Measurements from ENCODE around the gene KRT20.
"Not testable (repeated sequence)": the region's sequence is repeated elsewhere in the genome, so short reads cannot be mapped to it uniquely, and the experiment has no call there.

Gene KRT20

DNA sequence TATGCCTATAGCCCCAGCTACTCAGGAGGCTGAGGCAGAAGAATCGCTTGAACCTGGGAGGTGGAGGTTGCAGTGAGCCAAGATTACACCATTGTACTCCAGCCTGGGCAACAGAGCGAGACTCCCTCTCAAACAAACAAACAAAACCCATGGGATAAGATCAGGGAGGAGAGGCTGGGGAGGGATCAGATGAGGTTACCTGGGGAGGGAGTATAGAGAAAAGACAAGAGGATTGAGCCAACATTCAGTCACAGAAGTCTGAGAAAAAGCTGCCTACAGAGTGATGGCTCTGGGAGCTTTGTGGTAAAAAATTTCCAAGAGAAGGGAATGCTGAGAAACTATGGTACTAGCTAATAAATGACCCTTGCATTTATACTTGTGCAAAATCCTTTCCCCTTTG lies 26.4 kb downstream of the KRT20 start:
- DNase-seq; H3K27me3 ChIP-seq (replicated peaks in 2 of 5; ENCODE audit: control insufficient read depth in 4 of 5, insufficient read depth in 5 of 5, low read length in 4 of 5); POLR2A ChIA-PET; H3K36me3 ChIP-seq (ENCODE audit: control insufficient read depth in 4 of 4, insufficient read depth in 4 of 4, low read length in 3 of 4); H3K27ac ChIP-seq (ENCODE audit: insufficient read depth in 1 of 2, low read depth in 1 of 2, low read length in 2 of 2, poor library complexity in 1 of 2, severe bottlenecking in 2 of 2); H3K4me3 ChIP-seq (ENCODE audit: control insufficient read depth in 1 of 7, extremely low read depth in 1 of 7, insufficient read depth in 4 of 7, low read depth in 2 of 7, low read length in 6 of 7); H3K4me1 ChIP-seq (ENCODE audit: control extremely low read depth in 1 of 4, control insufficient read depth in 4 of 4, insufficient read depth in 4 of 4, low read length in 3 of 4); H3K9me3 ChIP-seq (ENCODE audit: control extremely low read depth in 1 of 5, control insufficient read depth in 4 of 5, insufficient read depth in 2 of 5, low read depth in 1 of 5, low read length in 4 of 5): not testable (repeated sequence)
- CTCF ChIA-PET = interaction anchor here (1.3 to 4.9 kb wide), 3 partner anchors 690 to 809 kb away, joined by 5 to 22 read pairs (median 7); no protein-coding TSS in a partner anchor
- no CpG with 5 or more reads among the region's 2 CpGs for WGBS (ENCODE audit: insufficient coverage)

- POLR2A ChIA-PET = no interaction called here
- peaks cover 0 to 8% (median 5%) of the 10 kb centered on the region in 5 experiments for H3K27me3 ChIP-seq (replicated peaks in 2 of 5; ENCODE audit: control insufficient read depth in 4 of 5, insufficient read depth in 5 of 5, low read length in 4 of 5)
- no peaks in the 10 kb centered on the region for H3K9me3 ChIP-seq (ENCODE audit: control extremely low read depth in 1 of 5, control insufficient read depth in 4 of 5, insufficient read depth in 2 of 5, low read depth in 1 of 5, low read length in 4 of 5)
- CTCF ChIA-PET = interaction anchor here (0.6 to 4.9 kb wide), 9 partner anchors 9 to 810 kb away, joined by 3 to 22 read pairs (median 5); partner anchors contain the start of gene KRT12
- no peaks in the 10 kb centered on the region for H3K36me3 ChIP-seq (ENCODE audit: control insufficient read depth in 4 of 4, insufficient read depth in 4 of 4, low read length in 3 of 4)
- 100% methylated on average over 2 of the region's 5 CpGs for WGBS (ENCODE audit: insufficient coverage)
- DNase-seq = no peak
- no peak overlapping the region for H3K4me3 ChIP-seq (ENCODE audit: control insufficient read depth in 1 of 7, extremely low read depth in 1 of 7, insufficient read depth in 4 of 7, low read depth in 2 of 7, low read length in 6 of 7)
- no peaks in the 10 kb centered on the region for H3K4me1 ChIP-seq (ENCODE audit: control extremely low read depth in 1 of 4, control insufficient read depth in 4 of 4, insufficient read depth in 4 of 4, low read length in 3 of 4)
- no peak overlapping the region for H3K27ac ChIP-seq (ENCODE audit: insufficient read depth in 1 of 2, low read depth in 1 of 2, low read length in 2 of 2, poor library complexity in 1 of 2, severe bottlenecking in 2 of 2)
These were observed 27.5 kb downstream of the KRT20 start for GRCh38 chr17:40857535-40857934.

DNA sequence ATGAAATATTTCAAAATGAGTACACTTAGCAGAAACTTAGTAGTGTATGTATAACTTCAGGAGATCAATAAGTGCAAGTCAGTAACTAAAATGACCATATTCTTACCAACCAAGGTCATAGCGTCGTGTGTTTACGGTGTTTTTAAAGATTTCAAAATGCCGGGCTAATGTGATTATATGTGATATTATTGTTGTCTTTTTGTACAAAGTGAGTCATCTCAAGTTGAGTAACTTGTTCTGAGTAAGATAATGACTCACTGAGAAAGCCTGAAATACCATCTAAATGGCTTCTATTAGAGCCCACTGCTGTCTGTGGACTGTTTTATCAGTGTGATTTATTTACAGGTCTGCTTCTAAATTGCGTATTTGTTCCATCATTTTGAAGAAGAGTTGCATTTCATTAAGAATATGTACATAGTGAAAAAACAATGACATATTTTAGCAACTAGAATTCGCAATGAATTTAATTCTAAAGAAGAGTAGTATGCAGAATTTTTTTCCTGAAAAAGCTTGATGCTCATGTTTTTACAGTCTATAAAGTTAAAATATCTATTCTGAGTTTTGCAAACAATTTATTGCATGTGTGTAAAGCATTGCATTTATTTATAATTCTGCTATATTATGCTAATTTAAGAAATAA lies 30.7 kb downstream of the KRT20 start:
- CTCF ChIA-PET = interaction anchor here (4.9 kb wide), 1 partner anchor 694 kb away, joined by 22 read pairs; no protein-coding TSS in a partner anchor
- POLR2A ChIA-PET = interaction anchor here (0.6 kb wide), 1 partner anchor 221 kb away, joined by 3 read pairs; no protein-coding TSS in a partner anchor

DNA sequence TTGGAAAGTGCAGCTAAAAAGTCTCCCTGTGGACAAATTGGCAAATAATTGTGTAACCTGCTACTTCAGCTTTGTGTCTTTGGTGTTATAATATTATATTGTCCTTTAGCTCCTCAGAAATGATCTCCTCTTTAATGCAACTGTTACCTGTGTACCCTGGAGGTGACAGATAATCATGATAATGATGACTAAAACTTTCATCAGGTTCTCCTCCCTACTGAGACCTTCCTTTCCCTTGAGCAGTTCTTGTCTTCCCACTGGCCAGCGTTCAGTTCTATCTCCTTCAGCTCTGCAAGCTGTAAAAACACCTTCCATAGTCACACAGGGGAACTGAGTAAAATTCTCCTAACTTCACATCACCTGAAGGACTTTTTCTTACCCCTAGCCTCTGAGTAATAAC lies 32.7 kb downstream of the KRT20 start:
- H3K27me3 ChIP-seq (replicated peaks in 2 of 5; ENCODE audit: control insufficient read depth in 4 of 5, insufficient read depth in 5 of 5, low read length in 4 of 5) = peaks cover 0 to 23% (median 13%) of the 10 kb centered on the region in 5 experiments
- no CpG with 5 or more reads among the region's 1 CpG for WGBS (ENCODE audit: insufficient coverage)
- no peaks in the 10 kb centered on the region for H3K9me3 ChIP-seq (ENCODE audit: control extremely low read depth in 1 of 5, control insufficient read depth in 4 of 5, insufficient read depth in 2 of 5, low read depth in 1 of 5, low read length in 4 of 5)
- H3K27ac ChIP-seq (ENCODE audit: insufficient read depth in 1 of 2, low read depth in 1 of 2, low read length in 2 of 2, poor library complexity in 1 of 2, severe bottlenecking in 2 of 2) = no peak overlapping the region
- DNase-seq = no peak
- POLR2A ChIA-PET = no interaction called here
- H3K4me3 ChIP-seq (ENCODE audit: control insufficient read depth in 1 of 7, extremely low read depth in 1 of 7, insufficient read depth in 4 of 7, low read depth in 2 of 7, low read length in 6 of 7) = no peak overlapping the region
- no peaks in the 10 kb centered on the region for H3K36me3 ChIP-seq (ENCODE audit: control insufficient read depth in 4 of 4, insufficient read depth in 4 of 4, low read length in 3 of 4)
- CTCF ChIA-PET = interaction anchor here (0.6 to 1.5 kb wide), 4 partner anchors 666 to 813 kb away, joined by 3 to 4 read pairs (median 3); partner anchors contain the start of gene KRT15
- no peaks in the 10 kb centered on the region for H3K4me1 ChIP-seq (ENCODE audit: control extremely low read depth in 1 of 4, control insufficient read depth in 4 of 4, insufficient read depth in 4 of 4, low read length in 3 of 4)

More for the DNA sequence above, 30.7 kb downstream of the KRT20 start:
- WGBS (ENCODE audit: insufficient coverage) = no CpG with 5 or more reads among the region's 6 CpGs
- peaks cover 0 to 16% (median 12%) of the 10 kb centered on the region in 5 experiments for H3K27me3 ChIP-seq (replicated peaks in 2 of 5; ENCODE audit: control insufficient read depth in 4 of 5, insufficient read depth in 5 of 5, low read length in 4 of 5)
- no peak overlapping the region for H3K4me3 ChIP-seq (ENCODE audit: control insufficient read depth in 1 of 7, extremely low read depth in 1 of 7, insufficient read depth in 4 of 7, low read depth in 2 of 7, low read length in 6 of 7)
- H3K4me1 ChIP-seq (ENCODE audit: control extremely low read depth in 1 of 4, control insufficient read depth in 4 of 4, insufficient read depth in 4 of 4, low read length in 3 of 4) = no peaks in the 10 kb centered on the region
- no peaks in the 10 kb centered on the region for H3K36me3 ChIP-seq (ENCODE audit: control insufficient read depth in 4 of 4, insufficient read depth in 4 of 4, low read length in 3 of 4)
- no peaks in the 10 kb centered on the region for H3K9me3 ChIP-seq (ENCODE audit: control extremely low read depth in 1 of 5, control insufficient read depth in 4 of 5, insufficient read depth in 2 of 5, low read depth in 1 of 5, low read length in 4 of 5)
- no peak overlapping the region for H3K27ac ChIP-seq (ENCODE audit: insufficient read depth in 1 of 2, low read depth in 1 of 2, low read length in 2 of 2, poor library complexity in 1 of 2, severe bottlenecking in 2 of 2)
- DNase-seq = peak in 2 of 3 donors; percentile 14

DNA sequence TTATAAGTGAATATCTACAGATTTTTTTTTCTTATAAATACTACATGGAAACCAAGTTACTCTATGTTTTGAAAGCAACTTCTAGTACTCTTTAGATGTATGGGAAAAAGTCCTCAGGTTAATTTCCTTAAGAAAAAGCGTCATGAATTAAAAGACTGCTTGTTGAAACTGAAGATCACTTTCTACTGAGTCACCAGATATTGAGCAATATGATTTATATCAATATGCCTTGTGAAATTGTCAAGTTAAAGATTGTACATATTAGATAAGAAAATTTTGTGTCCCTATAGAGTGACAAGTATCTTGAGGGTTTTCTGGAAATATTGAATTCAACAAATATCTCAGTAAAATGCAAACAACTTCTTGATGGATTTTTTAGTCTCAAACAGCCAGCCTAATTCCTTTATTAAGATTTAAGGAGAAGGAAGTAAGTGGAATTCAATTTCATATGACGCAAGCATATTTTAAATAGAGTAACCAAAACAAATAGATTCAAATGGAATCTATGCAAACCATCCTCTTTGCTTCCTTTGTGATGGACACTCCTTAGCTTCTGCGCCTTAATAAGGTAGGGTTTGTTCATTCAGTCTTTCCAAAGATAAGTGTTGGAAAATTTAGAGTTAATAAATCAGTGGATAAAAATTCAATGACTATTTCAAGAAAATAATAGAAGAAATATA lies 34.6 kb downstream of the KRT20 start:
- ChIA-PET POLR2A (no interaction called here), CTCF (no interaction called here)
- H3K4me1 ChIP-seq (ENCODE audit: control extremely low read depth in 1 of 4, control insufficient read depth in 4 of 4, insufficient read depth in 4 of 4, low read length in 3 of 4) = no peaks in the 10 kb centered on the region
- no peak for DNase-seq
- H3K9me3 ChIP-seq (ENCODE audit: control extremely low read depth in 1 of 5, control insufficient read depth in 4 of 5, insufficient read depth in 2 of 5, low read depth in 1 of 5, low read length in 4 of 5) = no peaks in the 10 kb centered on the region
- no CpG with 5 or more reads among the region's 3 CpGs for WGBS (ENCODE audit: insufficient coverage)
- peaks cover 4 to 27% (median 16%) of the 10 kb centered on the region in 5 experiments for H3K27me3 ChIP-seq (replicated peaks in 2 of 5; ENCODE audit: control insufficient read depth in 4 of 5, insufficient read depth in 5 of 5, low read length in 4 of 5)
- H3K36me3 ChIP-seq (ENCODE audit: control insufficient read depth in 4 of 4, insufficient read depth in 4 of 4, low read length in 3 of 4) = no peaks in the 10 kb centered on the region
- no peak overlapping the region for H3K27ac ChIP-seq (ENCODE audit: insufficient read depth in 1 of 2, low read depth in 1 of 2, low read length in 2 of 2, poor library complexity in 1 of 2, severe bottlenecking in 2 of 2)
- H3K4me3 ChIP-seq (ENCODE audit: control insufficient read depth in 1 of 7, extremely low read depth in 1 of 7, insufficient read depth in 4 of 7, low read depth in 2 of 7, low read length in 6 of 7) = no peak overlapping the region

DNA sequence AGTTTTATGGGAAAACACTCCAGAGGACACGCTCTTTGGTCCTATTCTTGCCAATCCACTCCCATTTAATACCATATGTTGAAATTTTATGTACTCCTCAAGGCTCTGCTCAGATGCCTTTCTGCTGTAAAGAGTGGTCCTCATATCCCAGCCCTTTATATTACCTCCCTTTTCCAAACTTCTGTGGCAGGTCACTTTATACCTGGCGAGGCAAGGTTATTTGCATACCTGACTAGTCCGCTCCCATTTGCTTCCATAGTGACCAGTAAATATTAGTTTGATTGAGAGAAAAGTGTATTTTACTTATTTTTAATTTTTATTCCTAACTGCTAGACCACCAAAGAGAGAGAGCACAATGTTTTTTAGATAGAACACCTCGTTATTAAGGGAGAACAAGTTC lies 35.3 kb downstream of the KRT20 start:
- ChIA-PET CTCF (no interaction called here), POLR2A (no interaction called here)
- Histone ChIP-seq H3K27me3 (replicated peaks in 2 of 5; ENCODE audit: control insufficient read depth in 4 of 5, insufficient read depth in 5 of 5, low read length in 4 of 5) (peaks cover 3 to 32% (median 12%) of the 10 kb centered on the region in 5 experiments), H3K36me3 (ENCODE audit: control insufficient read depth in 4 of 4, insufficient read depth in 4 of 4, low read length in 3 of 4) (no peaks in the 10 kb centered on the region), H3K27ac (ENCODE audit: insufficient read depth in 1 of 2, low read depth in 1 of 2, low read length in 2 of 2, poor library complexity in 1 of 2, severe bottlenecking in 2 of 2) (no peak overlapping the region), H3K4me3 (ENCODE audit: control insufficient read depth in 1 of 7, extremely low read depth in 1 of 7, insufficient read depth in 4 of 7, low read depth in 2 of 7, low read length in 6 of 7) (no peak overlapping the region), H3K9me3 (ENCODE audit: control extremely low read depth in 1 of 5, control insufficient read depth in 4 of 5, insufficient read depth in 2 of 5, low read depth in 1 of 5, low read length in 4 of 5) (no peaks in the 10 kb centered on the region), H3K4me1 (ENCODE audit: control extremely low read depth in 1 of 4, control insufficient read depth in 4 of 4, insufficient read depth in 4 of 4, low read length in 3 of 4) (no peaks in the 10 kb centered on the region)
- WGBS (ENCODE audit: insufficient coverage) = 100% methylated on average over 1 of the region's 4 CpGs
- no peak for DNase-seq

DNA sequence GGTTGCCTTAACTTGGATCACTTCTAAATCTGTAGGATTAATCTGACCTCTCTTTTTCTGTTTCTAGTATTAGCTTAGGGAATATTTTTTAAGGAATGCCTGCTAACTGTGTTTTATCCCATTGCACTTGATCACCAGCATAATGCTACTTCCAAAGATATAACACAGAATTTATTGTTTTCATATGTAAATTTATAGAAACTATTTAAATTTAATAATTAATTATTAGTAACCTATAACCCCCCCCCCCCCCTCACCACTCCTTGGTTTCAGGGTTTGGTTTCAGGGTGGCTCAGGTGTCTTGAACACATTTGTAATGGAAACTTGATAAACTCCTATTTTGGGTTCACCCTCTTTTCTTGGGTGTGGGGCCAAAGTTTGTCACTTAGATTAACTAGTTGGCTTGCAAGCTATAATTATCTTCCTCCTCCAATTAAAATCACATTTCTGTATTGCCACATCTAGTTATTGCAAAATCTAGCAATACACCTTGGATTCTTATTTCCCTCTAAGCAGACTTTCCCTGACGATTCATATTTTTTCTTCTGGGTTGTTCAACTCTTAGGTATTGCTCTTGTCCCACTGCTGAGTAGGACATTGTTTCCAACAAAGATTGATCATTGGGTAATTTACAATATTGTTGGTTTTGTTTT lies 36.3 kb downstream of the KRT20 start:
- Histone ChIP-seq H3K4me1 (ENCODE audit: control extremely low read depth in 1 of 4, control insufficient read depth in 4 of 4, insufficient read depth in 4 of 4, low read length in 3 of 4) (no peaks in the 10 kb centered on the region), H3K27me3 (replicated peaks in 2 of 5; ENCODE audit: control insufficient read depth in 4 of 5, insufficient read depth in 5 of 5, low read length in 4 of 5) (peaks cover 3 to 33% (median 12%) of the 10 kb centered on the region in 5 experiments), H3K9me3 (ENCODE audit: control extremely low read depth in 1 of 5, control insufficient read depth in 4 of 5, insufficient read depth in 2 of 5, low read depth in 1 of 5, low read length in 4 of 5) (no peaks in the 10 kb centered on the region), H3K27ac (ENCODE audit: insufficient read depth in 1 of 2, low read depth in 1 of 2, low read length in 2 of 2, poor library complexity in 1 of 2, severe bottlenecking in 2 of 2) (no peak overlapping the region), H3K4me3 (ENCODE audit: control insufficient read depth in 1 of 7, extremely low read depth in 1 of 7, insufficient read depth in 4 of 7, low read depth in 2 of 7, low read length in 6 of 7) (no peak overlapping the region), H3K36me3 (ENCODE audit: control insufficient read depth in 4 of 4, insufficient read depth in 4 of 4, low read length in 3 of 4) (no peaks in the 10 kb centered on the region)
- POLR2A ChIA-PET = interaction anchor here (0.6 kb wide), 1 partner anchor 95 kb away, joined by 4 read pairs; no protein-coding TSS in a partner anchor
- CTCF ChIA-PET = no interaction called here
- no CpG with 5 or more reads among the region's 1 CpG for WGBS (ENCODE audit: insufficient coverage)
- DNase-seq = no peak
